GM23338 (cell line): ENCODE results near the gene ABCG8. TPM values are rescaled to one million over a fixed set of nuclear protein-coding genes. Genes with fewer than 3 reads are reported as not detected.

Source experiments
- ATAC-seq: fragments of 200-7000 bp; cut with Tn5 transposase; 3 replicates; pipeline ENCODE4 v1.9.1; 2020
- DNase-seq: peaks from one replicate; pipeline ENCODE4 v3.0.0-alpha.2; 2015; ENCODE audit warnings: low spot score
- H2AFZ ChIP-seq: fragments of 200-600 bp; sonication (generic); 2 replicates; pipeline ENCODE4 v1.8.0; 2016; ENCODE audit warnings: antibody characterized with exemption, mild to moderate bottlenecking, moderate library complexity
- H3F3A ChIP-seq: fragments of 200-600 bp; sonication (generic); replicated peaks from 2 replicates; pipeline ENCODE4 v1.8.0; 2017; ENCODE audit warnings: antibody characterized with exemption, mixed run types, low read depth
- H3K27ac ChIP-seq: fragments of 200-600 bp; sonication (generic); 2 replicates; pipeline ENCODE4 v1.6.1; 2016; ENCODE audit warnings: low read depth
- H3K27me3 ChIP-seq: fragments of 200-600 bp; sonication (generic); 2 replicates; pipeline ENCODE4 v1.8.0; 2016; ENCODE audit warnings: mild to moderate bottlenecking, mixed run types, moderate library complexity; ENCODE audit not compliant: insufficient read depth
- H3K36me3 ChIP-seq: fragments of 200-600 bp; sonication (generic); 2 replicates; pipeline ENCODE4 v1.8.0; 2016; ENCODE audit warnings: mild to moderate bottlenecking; ENCODE audit not compliant: insufficient read depth
- H3K4me1 ChIP-seq: fragments of 200-600 bp; sonication (generic); 2 replicates; pipeline ENCODE4 v1.8.0; 2016; ENCODE audit warnings: mild to moderate bottlenecking, moderate library complexity; ENCODE audit not compliant: insufficient read depth
- H3K4me2 ChIP-seq: fragments of 200-600 bp; sonication (generic); 2 replicates; pipeline ENCODE4 v1.7.1; 2017; ENCODE audit warnings: mixed run types
- H3K4me3 ChIP-seq: fragments of 200-600 bp; sonication (generic); 2 replicates; pipeline ENCODE4 v1.6.1; 2016; ENCODE audit warnings: mixed run types
- H3K79me2 ChIP-seq: fragments of 200-600 bp; sonication (generic); replicated peaks from 2 replicates; pipeline ENCODE4 v1.8.0; 2017; ENCODE audit warnings: mild to moderate bottlenecking; ENCODE audit not compliant: insufficient read depth
- H3K9me2 ChIP-seq: fragments of 200-600 bp; sonication (generic); 2 replicates; pipeline ENCODE4 v1.8.0; 2017; ENCODE audit not compliant: insufficient read depth
- H4K20me1 ChIP-seq: fragments of 200-600 bp; sonication (generic); replicated peaks from 2 replicates; pipeline ENCODE4 v1.8.0; 2017; ENCODE audit warnings: mild to moderate bottlenecking; ENCODE audit not compliant: insufficient read depth
- H3K27ac Mint-ChIP-seq: 2 replicates; pipeline ENCODE4 v1.8.0; 2020; ENCODE audit warnings: inconsistent platforms, mild to moderate bottlenecking, moderate library complexity, mixed read lengths
- H3K27me3 Mint-ChIP-seq: 3 replicates; pipeline ENCODE4 v1.8.0; 2022; ENCODE audit warnings: low read depth, mild to moderate bottlenecking, moderate library complexity, mixed read lengths, inconsistent platforms; ENCODE audit not compliant: insufficient read depth, poor library complexity
- H3K36me3 Mint-ChIP-seq: 3 replicates; pipeline ENCODE4 v1.8.0; 2021; ENCODE audit warnings: low read depth, mild to moderate bottlenecking, inconsistent platforms, moderate library complexity, mixed read lengths
- H3K4me1 Mint-ChIP-seq: 3 replicates; pipeline ENCODE4 v1.8.0; 2020; ENCODE audit warnings: mild to moderate bottlenecking, inconsistent platforms, mixed read lengths
- H3K4me3 Mint-ChIP-seq: 3 replicates; pipeline ENCODE4 v1.8.0; 2021; ENCODE audit warnings: moderate library complexity, mild to moderate bottlenecking, inconsistent platforms, mixed read lengths
- H3K9me3 Mint-ChIP-seq: 3 replicates; pipeline ENCODE4 v1.8.0; 2020; ENCODE audit warnings: moderate library complexity, mild to moderate bottlenecking, inconsistent platforms, mixed read lengths
- CREB1 ChIP-seq: fragments of 250-450 bp; sonication (Bioruptor Pico); IDR thresholded peaks from 2 replicates; pipeline ENCODE4 v1.5.0; 2020; ENCODE audit warnings: low read depth, mild to moderate bottlenecking, moderate library complexity
- EZH2 ChIP-seq: fragments of 200-600 bp; sonication (generic); IDR thresholded peaks from one replicate; pipeline ENCODE4 v1.8.0; 2017; ENCODE audit warnings: antibody characterized with exemption, mild to moderate bottlenecking, low read depth; ENCODE audit not compliant: unreplicated experiment
- JUNB ChIP-seq: IDR thresholded peaks from one replicate; pipeline ENCODE4 v1.6.1; 2016; ENCODE audit warnings: antibody characterized with exemption; ENCODE audit not compliant: unreplicated experiment
- NANOG ChIP-seq: IDR thresholded peaks from 2 replicates; pipeline ENCODE4 v1.6.1; 2016; ENCODE audit warnings: antibody characterized with exemption, borderline replicate concordance
- ZNF114 ChIP-seq: fragments of 250-450 bp; sonication (Bioruptor Pico); IDR thresholded peaks from 2 replicates; pipeline ENCODE4 v1.5.0; 2020; ENCODE audit warnings: mild to moderate bottlenecking, moderate library complexity
- ZNF331 ChIP-seq: fragments of 250-450 bp; sonication (Bioruptor Pico); IDR thresholded peaks from 2 replicates; pipeline ENCODE4 v1.5.0; 2020; ENCODE audit warnings: low read depth, mild to moderate bottlenecking, moderate library complexity
- polyA plus RNA-seq: library from polyadenylated mRNA; unstranded; fragments of >200 nt; fragmentation: Nextera tagmentation; extraction: Ambion mirVana; gene quantifications from 2 replicates; pipeline ENCODE4 v1.2.1, GENCODE V29; 2016
- total RNA-seq: library from RNA; depleted of rRNA; stranded (reverse); fragments of >200 nt; shearing (Covaris generic); gene quantifications from 2 replicates; pipeline ENCODE4 v1.2.3, GENCODE V29; 2014
- TF ChIP-seq, protein P1 (sequence below): IDR thresholded peaks from 2 replicates; pipeline ENCODE4 v1.6.1; 2016; ENCODE audit warnings: antibody characterized with exemption
- TF ChIP-seq, protein P2 (sequence below), 2 experiments: fragments of 200-600 bp in 1 of 2; sonication (generic) in 1 of 2; conservative IDR thresholded peaks; 2 replicates each; pipeline versions ENCODE4 v1.5.1 to v1.6.1; 2016 to 2017; ENCODE audit warnings: antibody characterized with exemption in 2 of 2, low read depth in 2 of 2, mild to moderate bottlenecking in 2 of 2, moderate library complexity in 1 of 2

ABCG8 gene
- total and polyA plus RNA-seq, 2 experiments from 2014 or later: 0.19 to 0.35 TPM

DNA sequence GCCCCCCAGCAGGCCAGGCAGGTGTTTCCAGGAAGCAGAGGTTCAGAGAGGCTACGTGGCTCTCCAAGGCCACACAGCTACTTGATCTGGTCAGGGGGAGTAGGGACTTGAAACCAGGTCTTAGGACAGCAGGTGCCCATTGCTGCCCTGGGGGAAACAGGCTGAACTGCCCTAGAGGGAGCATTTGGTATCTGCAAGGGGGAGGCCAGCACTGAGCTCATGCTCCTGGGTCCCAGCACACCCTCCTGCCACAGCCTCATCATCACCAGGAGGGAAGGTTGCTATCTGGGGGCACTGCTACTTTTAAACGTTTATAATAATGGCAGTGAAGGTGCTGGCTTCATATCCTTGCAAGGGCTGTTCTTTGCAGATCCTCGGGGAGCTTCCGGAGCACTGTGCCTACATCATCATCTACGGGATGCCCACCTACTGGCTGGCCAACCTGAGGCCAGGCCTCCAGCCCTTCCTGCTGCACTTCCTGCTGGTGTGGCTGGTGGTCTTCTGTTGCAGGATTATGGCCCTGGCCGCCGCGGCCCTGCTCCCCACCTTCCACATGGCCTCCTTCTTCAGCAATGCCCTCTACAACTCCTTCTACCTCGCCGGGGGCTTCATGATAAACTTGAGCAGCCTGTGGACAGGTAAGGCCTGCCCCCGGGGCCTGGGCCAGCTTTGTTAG is 36.1 kb downstream of the ABCG8 start (continued):
- TF ChIP-seq, protein P1, sequence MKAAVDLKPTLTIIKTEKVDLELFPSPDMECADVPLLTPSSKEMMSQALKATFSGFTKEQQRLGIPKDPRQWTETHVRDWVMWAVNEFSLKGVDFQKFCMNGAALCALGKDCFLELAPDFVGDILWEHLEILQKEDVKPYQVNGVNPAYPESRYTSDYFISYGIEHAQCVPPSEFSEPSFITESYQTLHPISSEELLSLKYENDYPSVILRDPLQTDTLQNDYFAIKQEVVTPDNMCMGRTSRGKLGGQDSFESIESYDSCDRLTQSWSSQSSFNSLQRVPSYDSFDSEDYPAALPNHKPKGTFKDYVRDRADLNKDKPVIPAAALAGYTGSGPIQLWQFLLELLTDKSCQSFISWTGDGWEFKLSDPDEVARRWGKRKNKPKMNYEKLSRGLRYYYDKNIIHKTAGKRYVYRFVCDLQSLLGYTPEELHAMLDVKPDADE: no peak
- no peak for TF ChIP-seq CREB1 (CRISPR knock-in tag)
- TF ChIP-seq EZH2: no peak
- TF ChIP-seq, protein P2, sequence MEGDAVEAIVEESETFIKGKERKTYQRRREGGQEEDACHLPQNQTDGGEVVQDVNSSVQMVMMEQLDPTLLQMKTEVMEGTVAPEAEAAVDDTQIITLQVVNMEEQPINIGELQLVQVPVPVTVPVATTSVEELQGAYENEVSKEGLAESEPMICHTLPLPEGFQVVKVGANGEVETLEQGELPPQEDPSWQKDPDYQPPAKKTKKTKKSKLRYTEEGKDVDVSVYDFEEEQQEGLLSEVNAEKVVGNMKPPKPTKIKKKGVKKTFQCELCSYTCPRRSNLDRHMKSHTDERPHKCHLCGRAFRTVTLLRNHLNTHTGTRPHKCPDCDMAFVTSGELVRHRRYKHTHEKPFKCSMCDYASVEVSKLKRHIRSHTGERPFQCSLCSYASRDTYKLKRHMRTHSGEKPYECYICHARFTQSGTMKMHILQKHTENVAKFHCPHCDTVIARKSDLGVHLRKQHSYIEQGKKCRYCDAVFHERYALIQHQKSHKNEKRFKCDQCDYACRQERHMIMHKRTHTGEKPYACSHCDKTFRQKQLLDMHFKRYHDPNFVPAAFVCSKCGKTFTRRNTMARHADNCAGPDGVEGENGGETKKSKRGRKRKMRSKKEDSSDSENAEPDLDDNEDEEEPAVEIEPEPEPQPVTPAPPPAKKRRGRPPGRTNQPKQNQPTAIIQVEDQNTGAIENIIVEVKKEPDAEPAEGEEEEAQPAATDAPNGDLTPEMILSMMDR (conservative IDR thresholded peaks at IDR 0.05; ENCODE audit: low read depth in 2 of 2): no peak
- no peak for TF ChIP-seq ZNF114 (CRISPR knock-in tag)
- no peak for TF ChIP-seq NANOG
- no peak for TF ChIP-seq ZNF331 (CRISPR knock-in tag)

DNA sequence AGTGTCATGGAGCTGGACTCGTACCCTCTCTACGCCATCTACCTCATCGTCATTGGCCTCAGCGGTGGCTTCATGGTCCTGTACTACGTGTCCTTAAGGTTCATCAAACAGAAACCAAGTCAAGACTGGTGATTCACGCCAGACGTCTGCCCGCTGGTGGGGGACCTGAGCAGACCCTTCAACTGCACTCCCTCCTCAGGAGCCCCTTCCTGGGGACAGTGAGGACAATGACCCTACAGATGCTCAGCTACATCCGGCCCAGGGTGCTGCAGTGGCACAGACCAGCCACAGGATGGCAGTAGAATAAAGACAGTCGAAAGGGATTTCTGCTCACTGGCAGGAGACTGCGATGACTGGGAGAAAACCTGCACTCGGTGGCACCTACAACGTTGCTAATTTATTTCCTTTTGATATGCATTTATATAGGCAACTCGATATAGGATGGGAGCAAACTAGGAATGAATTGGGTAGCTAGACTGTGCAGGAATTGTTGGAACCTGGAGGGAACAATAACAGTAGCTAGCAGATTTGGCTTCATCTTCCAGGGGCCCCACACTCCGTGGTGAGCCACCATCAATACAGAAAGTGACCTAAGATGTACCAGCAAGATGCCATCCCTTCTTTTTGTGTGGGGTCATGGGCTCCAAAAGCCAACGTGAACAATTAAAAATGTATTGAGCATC is 39.2 kb downstream of the ABCG8 start:
- peaks cover 6% of the 10 kb centered on the region for H3K27me3 Mint-ChIP-seq
- H3K27ac Mint-ChIP-seq: no peak overlapping the region
- peak; percentile 83 for ATAC-seq

More for the DNA sequence above, 39.2 kb downstream of the ABCG8 start:
- Mint-ChIP-seq H3K4me1 (peaks cover 7% of the 10 kb centered on the region; the same call in 1 of the 3 replicates), H3K36me3 (no peaks in the 10 kb centered on the region), H3K4me3 (no peak overlapping the region), H3K9me3 (no peaks in the 10 kb centered on the region)
- Histone ChIP-seq H3K9me2 (no peaks in the 10 kb centered on the region), H3K27me3 (no peaks in the 10 kb centered on the region), H3K36me3 (no peaks in the 10 kb centered on the region), H2AFZ (peak overlapping the region; percentile 93; the same call in 1 of the 2 replicates), H3K4me1 (peaks cover 11% of the 10 kb centered on the region), H3K4me2 (no peak overlapping the region), H3F3A (0 out of 2 replicates have a peak, but pooled peaks cover 2% of the 10 kb centered on the region), H3K79me2 (no peaks in the 10 kb centered on the region), H4K20me1 (no peaks in the 10 kb centered on the region), H3K4me3 (no peak overlapping the region), H3K27ac (no peak overlapping the region)
- DNase-seq: peak; percentile 86
- TF ChIP-seq ZNF114 (CRISPR knock-in tag) (no peak), JUNB (no peak)
- TF ChIP-seq, protein P2 (conservative IDR thresholded peaks at IDR 0.05; ENCODE audit: low read depth in 2 of 2): peak; percentile 99
